Fibroblast of pulmonary artery (primary cell): Measurements from ENCODE around the gene SLC25A11.

Source experiments
- DNase-seq: peaks from one replicate; pipeline ENCODE4 v3.0.0-alpha.2; 2010; ENCODE audit warnings: low read depth
- H3K4me3 ChIP-seq: replicated peaks from 2 replicates; pipeline ENCODE4 v1.5.1; 2011; ENCODE audit warnings: low read depth, mild to moderate bottlenecking, control low read depth, low read length, moderate library complexity
- TF ChIP-seq, protein P1 (sequence below): IDR thresholded peaks from 2 replicates; pipeline ENCODE4 v1.5.1; 2011; ENCODE audit warnings: mild to moderate bottlenecking, control low read depth, low read length, inconsistent platforms; ENCODE audit errors: missing control alignments

Gene SLC25A11

DNA sequence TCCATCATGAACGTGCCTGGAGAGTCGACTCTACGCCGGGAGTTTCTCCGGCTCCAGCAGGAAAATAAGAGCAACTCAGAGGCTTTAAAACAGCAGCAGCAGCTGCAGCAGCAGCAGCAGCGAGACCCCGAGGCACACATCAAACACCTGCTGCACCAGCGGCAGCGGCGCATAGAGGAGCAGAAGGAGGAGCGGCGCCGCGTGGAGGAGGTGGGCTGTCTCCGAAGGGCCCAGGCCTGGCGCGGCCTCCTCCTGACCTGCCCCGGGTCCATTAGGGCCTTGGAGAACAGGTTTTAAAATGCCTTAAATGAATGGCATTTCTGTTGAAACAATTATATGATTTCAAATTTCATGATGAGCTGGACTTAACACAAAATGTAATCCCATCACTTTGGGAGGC, 52.3 kb downstream of the SLC25A11 start:
- no peak overlapping the region for H3K4me3 ChIP-seq
- TF ChIP-seq, protein P1, sequence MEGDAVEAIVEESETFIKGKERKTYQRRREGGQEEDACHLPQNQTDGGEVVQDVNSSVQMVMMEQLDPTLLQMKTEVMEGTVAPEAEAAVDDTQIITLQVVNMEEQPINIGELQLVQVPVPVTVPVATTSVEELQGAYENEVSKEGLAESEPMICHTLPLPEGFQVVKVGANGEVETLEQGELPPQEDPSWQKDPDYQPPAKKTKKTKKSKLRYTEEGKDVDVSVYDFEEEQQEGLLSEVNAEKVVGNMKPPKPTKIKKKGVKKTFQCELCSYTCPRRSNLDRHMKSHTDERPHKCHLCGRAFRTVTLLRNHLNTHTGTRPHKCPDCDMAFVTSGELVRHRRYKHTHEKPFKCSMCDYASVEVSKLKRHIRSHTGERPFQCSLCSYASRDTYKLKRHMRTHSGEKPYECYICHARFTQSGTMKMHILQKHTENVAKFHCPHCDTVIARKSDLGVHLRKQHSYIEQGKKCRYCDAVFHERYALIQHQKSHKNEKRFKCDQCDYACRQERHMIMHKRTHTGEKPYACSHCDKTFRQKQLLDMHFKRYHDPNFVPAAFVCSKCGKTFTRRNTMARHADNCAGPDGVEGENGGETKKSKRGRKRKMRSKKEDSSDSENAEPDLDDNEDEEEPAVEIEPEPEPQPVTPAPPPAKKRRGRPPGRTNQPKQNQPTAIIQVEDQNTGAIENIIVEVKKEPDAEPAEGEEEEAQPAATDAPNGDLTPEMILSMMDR: no peak
- DNase-seq: no peak
